Bronchial epithelial cell (primary cell): ENCODE measurements around the gene PCDHA5. TPM values are rescaled to one million over a fixed set of nuclear protein-coding genes. Genes with fewer than 3 reads are reported as not detected.
"Not testable (repeated sequence)": the region's sequence is repeated elsewhere in the genome, so short reads cannot be mapped to it uniquely, and the experiment has no call there.

Experiments used
- DNase-seq: peaks from one replicate; pipeline ENCODE4 v3.0.0-alpha.2; 2010; ENCODE audit warnings: low read depth
- FAIRE-seq: peaks from 2 replicates; lab custom pipeline; 2011; peaks lifted over from hg19 to GRCh38; lab: Jason Lieb, UNC
- H3K27me3 ChIP-seq: 2 replicates; pipeline ENCODE4 v1.5.1; 2011; ENCODE audit warnings: low read length; ENCODE audit not compliant: control insufficient read depth, insufficient read depth
- H3K36me3 ChIP-seq: 2 replicates; pipeline ENCODE4 v1.5.1; 2011; ENCODE audit warnings: low read length; ENCODE audit not compliant: control insufficient read depth, insufficient read depth
- H3K4me3 ChIP-seq: 2 replicates; pipeline ENCODE4 v1.5.1; 2011; ENCODE audit warnings: mild to moderate bottlenecking, low read depth, low read length, control low read depth
- total RNA-seq: library from RNA; depleted of rRNA; stranded (reverse); fragments of >200 nt; gene quantifications from 2 replicates; pipeline ENCODE4 v1.2.1, GENCODE V29; 2014
- TF ChIP-seq, protein P1 (sequence below): IDR thresholded peaks from 2 replicates; pipeline ENCODE4 v1.5.1; 2011; ENCODE audit warnings: mild to moderate bottlenecking, moderate library complexity, low read length, control low read depth, inconsistent platforms; ENCODE audit not compliant: insufficient read depth, severe bottlenecking

PCDHA5 gene
- total RNA-seq, 1 donor from 2014 or later: not detected

DNA sequence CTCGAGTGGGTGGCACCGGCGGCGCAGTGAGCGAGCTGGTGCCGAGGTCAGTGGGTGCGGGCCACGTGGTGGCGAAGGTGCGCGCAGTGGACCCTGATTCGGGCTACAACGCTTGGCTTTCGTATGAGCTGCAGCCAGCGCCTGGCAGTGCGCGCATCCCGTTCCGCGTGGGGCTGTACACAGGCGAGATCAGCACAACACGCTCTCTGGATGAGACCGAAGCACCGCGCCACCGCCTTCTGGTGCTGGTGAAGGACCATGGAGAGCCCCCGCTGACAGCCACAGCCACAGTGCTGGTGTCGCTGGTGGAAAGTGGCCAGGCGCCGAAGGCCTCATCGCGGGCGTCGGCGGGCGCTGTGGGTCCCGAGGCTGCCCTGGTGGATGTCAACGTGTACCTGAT is 2.1 kb downstream of the PCDHA5 start:
- no peaks in the 10 kb centered on the region for H3K36me3 ChIP-seq
- FAIRE-seq: no peak
- TF ChIP-seq, protein P1, sequence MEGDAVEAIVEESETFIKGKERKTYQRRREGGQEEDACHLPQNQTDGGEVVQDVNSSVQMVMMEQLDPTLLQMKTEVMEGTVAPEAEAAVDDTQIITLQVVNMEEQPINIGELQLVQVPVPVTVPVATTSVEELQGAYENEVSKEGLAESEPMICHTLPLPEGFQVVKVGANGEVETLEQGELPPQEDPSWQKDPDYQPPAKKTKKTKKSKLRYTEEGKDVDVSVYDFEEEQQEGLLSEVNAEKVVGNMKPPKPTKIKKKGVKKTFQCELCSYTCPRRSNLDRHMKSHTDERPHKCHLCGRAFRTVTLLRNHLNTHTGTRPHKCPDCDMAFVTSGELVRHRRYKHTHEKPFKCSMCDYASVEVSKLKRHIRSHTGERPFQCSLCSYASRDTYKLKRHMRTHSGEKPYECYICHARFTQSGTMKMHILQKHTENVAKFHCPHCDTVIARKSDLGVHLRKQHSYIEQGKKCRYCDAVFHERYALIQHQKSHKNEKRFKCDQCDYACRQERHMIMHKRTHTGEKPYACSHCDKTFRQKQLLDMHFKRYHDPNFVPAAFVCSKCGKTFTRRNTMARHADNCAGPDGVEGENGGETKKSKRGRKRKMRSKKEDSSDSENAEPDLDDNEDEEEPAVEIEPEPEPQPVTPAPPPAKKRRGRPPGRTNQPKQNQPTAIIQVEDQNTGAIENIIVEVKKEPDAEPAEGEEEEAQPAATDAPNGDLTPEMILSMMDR: no peak
- H3K4me3 ChIP-seq: no peak overlapping the region
- DNase-seq: no peak
- H3K27me3 ChIP-seq: no peaks in the 10 kb centered on the region

GRCh38 chr5:140827704-140828361 is 6.4 kb downstream of the PCDHA5 start, which contains the start of gene PCDHA6:
Gene PCDHA6 (plus strand): TSS chr5:140827960. CDS start chr5:140828092, 132 bp downstream.
- DNase-seq (peak; percentile 5), FAIRE-seq (no peak)
- no peaks in the 10 kb centered on the region for H3K27me3 ChIP-seq
- no peaks in the 10 kb centered on the region for H3K36me3 ChIP-seq
- no peak within 1 kb of the TSS for H3K4me3 ChIP-seq
- TF ChIP-seq, protein P1: no peak

DNA sequence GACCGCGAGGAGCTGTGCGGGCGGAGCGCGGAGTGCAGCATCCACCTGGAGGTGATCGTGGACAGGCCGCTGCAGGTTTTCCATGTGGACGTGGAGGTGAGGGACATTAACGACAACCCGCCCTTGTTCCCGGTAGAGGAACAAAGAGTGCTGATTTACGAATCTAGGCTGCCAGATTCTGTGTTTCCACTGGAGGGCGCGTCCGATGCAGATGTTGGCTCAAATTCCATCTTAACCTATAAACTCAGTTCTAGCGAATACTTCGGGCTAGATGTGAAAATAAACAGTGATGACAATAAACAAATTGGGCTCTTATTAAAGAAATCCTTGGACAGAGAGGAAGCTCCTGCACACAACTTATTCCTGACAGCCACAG is 6.9 kb downstream of the PCDHA5 start:
- Histone ChIP-seq H3K36me3 (no peaks in the 10 kb centered on the region), H3K4me3 (no peak overlapping the region), H3K27me3 (no peaks in the 10 kb centered on the region)
- TF ChIP-seq, protein P1: no peak
- no peak for DNase-seq
- no peak for FAIRE-seq

GRCh38 chr5:140829511-140830501 is 8.4 kb downstream of the PCDHA5 start:
- not testable (repeated sequence) for H3K4me3 ChIP-seq, H3K36me3 ChIP-seq, H3K27me3 ChIP-seq, FAIRE-seq, DNase-seq

DNA sequence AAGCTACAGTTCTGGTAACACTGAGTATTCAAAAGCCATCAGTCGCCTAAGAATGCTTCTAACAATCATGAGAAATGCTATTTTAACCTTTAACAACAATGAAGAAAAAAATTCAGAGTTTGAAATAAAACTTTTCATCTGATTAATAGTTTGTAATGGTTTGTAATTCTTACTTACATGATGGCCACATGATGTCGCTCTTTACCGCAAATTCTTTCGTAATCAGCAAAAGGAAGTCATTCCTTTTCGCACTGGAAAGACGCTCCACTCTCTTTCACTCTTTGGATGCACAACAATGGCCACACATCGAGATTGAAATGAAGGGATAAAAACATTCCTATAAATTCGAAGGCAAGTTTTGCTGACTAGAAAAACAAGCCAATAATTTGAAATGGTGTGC is 12.6 kb downstream of the PCDHA5 start, which contains the start of gene PCDHA7:
Gene PCDHA7 (plus strand): TSS at position 277 of the 400 bp plus-strand sequence. CDS start 115 bp downstream, at position 392.
- DNase-seq (peak; percentile 10), FAIRE-seq (no peak)
- TF ChIP-seq, protein P1: no peak
- no peaks in the 10 kb centered on the region for H3K36me3 ChIP-seq
- no peaks in the 10 kb centered on the region for H3K27me3 ChIP-seq
- no peak within 1 kb of the TSS for H3K4me3 ChIP-seq

DNA sequence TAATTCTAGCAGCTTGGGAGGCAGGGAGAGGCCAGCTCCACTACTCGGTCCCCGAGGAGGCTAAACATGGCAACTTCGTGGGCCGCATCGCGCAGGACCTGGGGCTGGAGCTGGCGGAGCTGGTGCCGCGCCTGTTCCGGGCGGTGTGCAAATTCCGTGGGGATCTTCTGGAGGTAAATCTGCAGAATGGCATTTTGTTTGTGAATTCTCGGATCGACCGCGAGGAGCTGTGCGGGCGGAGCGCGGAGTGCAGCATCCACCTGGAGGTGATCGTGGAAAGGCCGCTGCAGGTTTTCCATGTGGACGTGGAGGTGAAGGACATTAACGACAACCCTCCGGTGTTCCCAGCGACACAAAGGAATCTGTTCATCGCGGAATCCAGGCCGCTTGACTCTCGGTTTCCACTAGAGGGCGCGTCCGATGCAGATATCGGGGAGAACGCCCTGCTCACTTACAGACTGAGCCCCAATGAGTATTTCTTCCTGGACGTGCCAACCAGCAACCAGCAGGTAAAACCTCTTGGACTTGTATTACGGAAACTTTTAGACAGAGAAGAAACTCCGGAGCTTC is 13.1 kb downstream of the PCDHA5 start:
- not testable (repeated sequence) for DNase-seq, H3K36me3 ChIP-seq, H3K4me3 ChIP-seq, H3K27me3 ChIP-seq
- peak; percentile 94 for FAIRE-seq
